SH-SY5Y (cell line): ENCODE data around the gene MNX1.

Experiments
- GATA2 ChIP-seq: IDR thresholded peaks from 2 replicates; pipeline ENCODE4 v1.6.1; 2011; ENCODE audit warnings: mild to moderate bottlenecking, low read depth, low read length
- GATA3 ChIP-seq: IDR thresholded peaks from 2 replicates; pipeline ENCODE4 v1.6.1; 2011; ENCODE audit warnings: low read depth, mild to moderate bottlenecking, low read length, moderate library complexity

Gene MNX1

DNA sequence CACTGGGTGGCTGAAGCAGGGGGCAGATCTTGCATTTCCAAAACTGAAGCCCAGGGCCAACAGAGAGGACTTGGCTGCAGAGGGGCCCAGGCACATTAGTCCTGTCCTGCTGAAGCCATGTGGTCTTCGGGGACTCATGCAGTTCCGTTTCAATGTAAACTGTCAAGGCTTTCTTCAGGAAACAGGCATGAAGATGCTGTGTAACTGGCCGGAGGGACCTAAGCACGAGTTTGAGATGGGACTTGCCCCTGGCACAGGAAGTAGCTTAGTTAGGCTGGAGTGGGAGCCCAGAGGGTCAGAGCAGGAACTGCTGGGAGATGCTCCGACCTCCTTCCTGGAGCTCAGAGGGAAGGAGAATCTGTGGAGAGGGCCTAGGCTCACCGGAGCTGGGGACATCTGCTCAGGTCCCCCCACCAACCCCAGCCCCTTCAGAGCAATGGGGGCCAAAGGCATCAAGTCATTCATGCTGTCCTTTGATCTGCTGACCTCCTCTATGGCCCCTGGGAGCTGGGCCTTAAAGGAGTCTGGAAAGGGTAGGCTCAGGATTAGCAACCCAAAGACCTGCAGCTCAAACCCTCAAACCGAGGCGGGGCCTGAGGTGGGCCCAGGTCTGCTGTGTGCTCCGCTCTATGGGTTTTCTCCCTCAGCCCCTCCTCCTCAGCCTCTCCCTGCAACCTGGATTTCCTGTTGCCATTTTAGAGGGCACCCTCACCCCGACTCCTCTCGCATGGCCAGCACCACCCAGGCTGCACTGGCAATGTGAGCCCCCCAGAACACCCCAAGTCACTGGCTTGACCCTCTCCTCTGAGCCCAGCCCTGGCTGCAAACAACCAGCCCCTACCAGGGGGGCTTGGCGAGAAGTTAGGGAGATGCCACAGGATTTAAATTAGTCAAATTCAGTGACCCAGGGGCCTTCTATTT is 4.4 kb upstream of the MNX1 start:
- TF ChIP-seq GATA2 (no peak), GATA3 (no peak)

DNA sequence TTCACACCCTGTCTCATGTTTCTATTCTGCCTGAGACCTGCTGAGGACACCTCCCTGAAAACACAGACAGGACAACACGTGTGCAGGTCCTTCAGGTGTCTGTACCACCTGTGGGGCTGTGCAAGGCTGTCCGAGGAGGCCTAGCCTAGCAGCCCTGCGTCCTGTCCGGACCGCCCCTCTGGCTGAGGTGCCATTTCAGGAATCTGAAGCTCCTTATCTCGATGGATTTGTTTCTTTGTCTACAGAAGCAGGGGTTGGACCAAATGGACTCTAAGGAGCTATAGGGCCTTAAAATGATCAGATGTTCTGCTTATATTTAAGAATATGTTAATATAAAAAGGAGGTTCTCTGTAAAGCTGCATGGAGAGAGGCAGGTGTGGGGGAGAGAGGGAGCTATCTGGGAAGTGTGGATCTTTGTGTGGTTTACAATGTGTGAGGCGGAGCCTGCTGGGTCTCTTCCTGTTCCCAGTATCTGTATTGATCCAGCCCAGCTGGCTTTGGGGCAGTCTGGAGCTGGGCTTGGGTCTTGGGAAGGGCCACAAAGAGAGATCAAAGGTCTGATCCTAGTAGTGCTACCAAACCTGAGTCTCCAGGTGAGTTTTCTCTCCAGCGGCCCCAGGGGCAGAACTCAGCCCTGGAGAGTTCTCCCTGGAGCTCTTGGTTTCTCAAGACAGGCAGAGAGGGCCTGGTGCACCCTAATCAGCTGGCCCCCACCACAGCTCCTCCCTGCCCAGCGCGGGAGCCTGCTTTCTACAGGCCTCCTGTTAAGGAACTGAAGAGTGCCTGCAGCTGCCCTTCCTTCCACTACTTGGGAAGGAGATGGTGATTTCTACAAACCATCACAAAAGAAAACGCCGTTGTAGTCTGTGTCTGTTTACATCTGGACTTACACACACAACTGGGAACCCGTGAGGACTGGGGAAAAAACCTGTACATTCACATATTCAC is 3.4 kb upstream of the MNX1 start:
- TF ChIP-seq GATA2 (no peak), GATA3 (no peak)

DNA sequence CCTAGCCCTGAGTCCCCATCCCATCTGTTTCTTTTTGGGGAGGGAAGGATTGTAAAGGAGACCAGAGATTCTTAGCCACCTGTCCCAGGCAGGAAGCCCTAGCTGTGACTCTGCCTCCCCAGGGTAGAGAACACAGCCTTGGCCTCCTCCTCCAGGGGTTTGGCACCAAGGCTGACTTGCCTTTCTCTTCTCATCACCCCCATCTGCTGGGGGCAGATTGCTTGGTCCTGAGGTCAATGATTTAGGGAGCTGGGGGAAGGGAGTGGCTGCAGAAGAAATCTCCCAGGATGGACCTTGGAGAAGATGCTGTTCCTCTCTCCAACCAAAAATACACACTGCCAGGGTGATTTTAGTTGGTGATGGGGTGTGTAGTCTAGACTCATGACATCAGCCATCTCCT is 2.6 kb upstream of the MNX1 start:
- TF ChIP-seq GATA3 = no peak
- no peak for TF ChIP-seq GATA2

DNA sequence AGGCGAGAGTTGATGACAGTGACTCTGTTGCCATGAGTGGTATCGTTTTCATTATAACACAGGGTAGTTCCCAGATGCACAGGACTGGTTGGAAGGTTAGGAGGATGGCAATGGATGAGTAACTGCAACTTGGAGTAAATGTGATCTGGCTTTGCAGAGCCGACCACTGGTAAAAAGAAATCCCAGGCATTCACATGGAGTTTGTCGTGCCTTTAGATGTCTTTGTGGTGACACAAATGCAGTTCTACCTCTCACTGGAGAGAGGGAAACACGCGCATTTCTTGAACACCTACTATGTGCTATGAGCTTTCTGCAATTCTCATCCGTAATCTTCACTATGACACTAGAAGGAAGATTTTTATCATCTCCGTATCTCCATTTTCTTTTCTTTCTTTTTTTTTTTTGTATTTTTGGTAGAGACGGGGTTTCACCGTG is 1.7 kb upstream of the MNX1 start:
- no peak for TF ChIP-seq GATA2
- no peak for TF ChIP-seq GATA3

DNA sequence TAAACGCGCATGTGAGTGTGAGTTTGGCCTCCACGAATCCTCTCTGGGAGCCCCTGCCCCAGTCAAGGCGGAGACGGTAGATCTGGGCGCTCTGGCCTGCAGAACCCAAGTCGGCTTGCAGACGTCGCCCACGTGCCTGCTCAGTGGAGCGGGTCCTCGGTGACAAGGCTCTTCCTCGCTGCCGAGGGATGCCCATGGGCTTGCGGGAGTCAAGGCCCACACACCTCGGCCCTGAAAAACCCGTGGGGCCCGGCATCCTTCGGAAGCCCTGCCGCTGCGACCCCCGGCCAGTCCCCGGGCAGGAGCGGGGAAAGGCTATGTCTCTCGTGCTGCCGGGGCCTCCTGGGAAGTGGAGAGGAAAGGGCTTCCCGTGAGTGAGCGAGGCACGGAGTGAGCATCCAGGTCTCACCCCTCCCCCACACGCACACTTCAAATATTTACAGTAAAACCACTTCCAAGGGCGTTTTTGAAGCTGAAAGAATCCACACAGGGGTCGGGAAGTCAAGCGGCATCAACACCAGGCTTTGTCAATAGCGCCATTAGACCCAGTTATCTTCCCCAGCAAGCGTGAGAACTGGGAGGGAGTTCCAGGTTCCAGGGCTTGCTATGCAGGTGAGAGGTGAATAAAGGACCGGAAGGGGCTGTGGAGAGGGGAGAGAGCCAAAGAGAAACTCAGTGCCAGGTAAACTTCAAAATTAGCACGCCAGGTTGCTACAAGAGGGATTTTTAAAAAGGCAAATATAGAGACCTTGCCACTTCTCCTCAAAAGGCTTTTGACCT is 1.1 kb upstream of the MNX1 start:
- TF ChIP-seq GATA3 = no peak
- no peak for TF ChIP-seq GATA2

DNA sequence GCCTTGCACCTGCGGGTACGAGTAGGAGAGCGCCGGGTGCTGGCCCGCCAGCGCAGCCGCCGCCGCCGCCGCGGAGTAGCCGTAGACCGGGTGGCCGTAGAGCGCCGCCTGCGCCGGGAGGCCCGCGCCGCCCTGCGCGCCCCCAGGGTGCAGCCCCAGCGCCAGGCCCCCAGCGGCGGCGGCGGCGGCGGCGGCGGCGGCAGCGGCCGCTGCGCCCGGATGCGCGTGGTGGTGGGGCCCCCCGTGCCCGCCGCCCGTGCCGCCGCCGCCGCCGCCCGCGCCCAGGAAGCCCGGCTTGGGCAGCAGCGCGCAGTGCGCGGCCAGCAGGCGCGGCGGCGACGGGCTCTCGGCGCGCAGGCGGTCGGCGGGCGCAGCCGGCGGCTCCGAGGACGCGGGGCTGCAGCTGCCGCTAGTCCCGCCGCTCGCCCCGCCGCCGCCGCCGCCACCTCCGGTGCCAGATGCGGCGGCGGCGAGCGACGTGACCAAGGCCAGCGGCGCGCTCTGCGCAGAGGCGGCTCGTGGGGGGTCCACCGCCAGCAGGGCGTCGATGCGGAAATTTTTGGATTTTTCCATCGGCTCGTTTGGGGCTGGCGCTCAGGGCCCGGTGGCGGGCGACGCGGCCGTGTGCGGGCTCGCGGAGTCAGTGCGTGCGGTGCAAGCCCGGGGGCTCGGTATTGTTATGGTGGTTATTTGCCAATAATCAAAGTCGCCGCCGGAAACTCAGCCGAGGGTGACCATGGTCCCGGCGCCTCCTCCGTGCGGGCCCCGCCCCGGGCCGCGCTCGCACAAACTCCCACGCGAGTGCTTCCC is 480 bp downstream of the MNX1 start:
- TF ChIP-seq GATA2 = no peak
- TF ChIP-seq GATA3 = no peak

DNA sequence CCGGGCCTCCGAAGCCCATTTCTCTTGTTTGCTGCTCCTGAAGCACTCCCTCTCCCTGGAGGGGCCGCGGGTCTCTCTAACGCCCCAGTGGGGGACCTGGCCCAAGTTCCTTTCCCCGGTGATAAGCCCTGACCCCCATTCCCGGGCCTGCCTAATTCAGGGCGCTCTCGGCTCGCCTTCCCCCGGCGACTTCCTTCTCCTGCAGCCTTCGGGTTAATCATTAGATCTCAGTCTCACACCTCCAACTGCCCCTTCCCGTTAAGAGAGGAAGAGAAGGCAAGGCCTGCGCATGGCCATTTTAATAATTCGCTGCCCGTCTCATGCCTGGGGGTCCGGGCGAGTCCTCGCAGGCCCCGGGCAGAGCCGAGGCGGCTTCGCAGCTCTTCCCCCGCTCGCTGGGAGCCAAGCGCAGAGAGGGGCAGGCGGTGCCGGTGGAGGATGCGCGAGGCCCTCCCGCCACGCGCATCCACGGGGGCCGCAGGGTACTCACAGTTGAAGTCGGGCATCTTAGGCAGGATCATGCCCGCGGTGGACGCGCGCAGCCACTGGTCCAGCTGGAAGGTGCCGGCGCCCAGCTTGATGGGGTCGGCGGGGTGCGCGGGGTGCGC is 1.2 kb downstream of the MNX1 start:
- TF ChIP-seq GATA2 (no peak), GATA3 (no peak)

DNA sequence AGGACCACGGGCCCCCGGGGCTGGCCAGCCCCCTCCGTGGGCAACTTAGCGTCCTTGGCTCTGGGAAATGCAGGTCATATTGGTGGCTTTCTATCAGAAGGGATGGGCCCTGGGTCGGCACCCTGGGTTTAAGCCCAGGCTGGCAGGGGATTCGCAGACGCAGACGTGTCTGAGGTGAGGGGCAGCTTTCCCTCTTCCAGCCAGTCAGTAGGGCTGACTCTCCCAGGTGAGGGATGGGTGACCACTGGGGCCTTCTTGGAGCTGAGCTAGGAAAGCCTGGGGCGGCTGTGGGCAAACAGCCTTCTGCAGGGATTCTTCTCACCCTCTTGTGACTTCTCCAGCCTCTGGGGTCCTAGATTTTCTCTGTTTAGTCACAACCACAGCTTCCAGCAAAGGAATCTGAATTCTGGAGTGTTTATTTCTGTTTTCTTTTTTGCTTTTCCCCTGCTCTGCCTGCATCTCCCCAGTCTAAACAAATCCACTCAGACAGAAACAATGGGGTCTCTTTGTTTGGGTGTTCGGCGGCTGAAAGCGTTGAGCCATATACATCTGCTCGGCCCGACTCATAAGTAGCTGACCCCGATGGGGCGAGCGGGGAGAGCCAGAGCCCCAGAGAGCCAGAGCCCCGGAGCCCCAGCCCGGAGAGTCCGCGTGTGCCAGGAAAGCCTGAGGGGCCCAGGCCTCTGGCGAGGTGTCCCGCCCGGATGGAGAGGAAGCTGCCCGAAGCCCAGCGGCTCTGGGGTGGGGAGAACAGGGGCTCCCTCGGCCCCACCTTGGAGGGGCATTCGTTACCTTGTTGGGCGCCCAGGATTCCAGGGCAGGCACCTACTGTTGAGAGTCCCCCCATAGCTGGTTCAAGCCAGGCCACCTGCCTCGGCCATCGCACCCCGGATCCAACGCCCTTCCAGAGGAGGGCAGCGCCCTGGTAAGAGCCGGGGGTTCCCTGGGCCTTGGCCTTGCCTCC is 2.0 kb downstream of the MNX1 start:
- TF ChIP-seq GATA2 = no peak
- no peak for TF ChIP-seq GATA3

DNA sequence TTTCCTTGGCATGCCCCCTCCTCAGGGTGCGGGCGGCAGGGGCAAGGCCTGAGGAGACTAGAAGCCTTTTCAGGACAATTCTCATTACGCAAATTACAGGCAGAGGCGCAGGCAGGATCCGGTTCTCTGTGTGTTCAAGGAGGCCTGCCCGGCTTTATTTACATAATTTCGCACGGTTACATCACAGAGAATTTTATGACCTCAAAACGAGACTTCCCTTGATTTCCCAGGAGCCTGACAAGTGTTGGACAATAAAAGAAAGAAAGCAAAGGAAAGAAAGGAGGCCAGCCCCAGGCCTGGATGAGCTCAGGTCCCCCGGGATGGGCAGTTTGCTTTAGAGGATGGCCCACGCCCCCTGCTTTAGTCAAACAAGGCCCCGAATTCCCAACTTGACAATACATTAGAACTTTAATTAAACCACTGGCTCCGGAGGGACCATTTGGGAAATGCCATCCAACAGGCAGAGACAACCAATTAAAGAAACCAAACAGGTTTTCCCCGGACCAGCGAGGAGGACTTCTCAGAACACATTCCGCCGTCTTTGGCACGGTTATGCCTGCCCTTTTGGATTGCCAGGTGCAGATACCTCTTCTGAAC is 2.9 kb downstream of the MNX1 start:
- TF ChIP-seq GATA2 (no peak), GATA3 (no peak)

DNA sequence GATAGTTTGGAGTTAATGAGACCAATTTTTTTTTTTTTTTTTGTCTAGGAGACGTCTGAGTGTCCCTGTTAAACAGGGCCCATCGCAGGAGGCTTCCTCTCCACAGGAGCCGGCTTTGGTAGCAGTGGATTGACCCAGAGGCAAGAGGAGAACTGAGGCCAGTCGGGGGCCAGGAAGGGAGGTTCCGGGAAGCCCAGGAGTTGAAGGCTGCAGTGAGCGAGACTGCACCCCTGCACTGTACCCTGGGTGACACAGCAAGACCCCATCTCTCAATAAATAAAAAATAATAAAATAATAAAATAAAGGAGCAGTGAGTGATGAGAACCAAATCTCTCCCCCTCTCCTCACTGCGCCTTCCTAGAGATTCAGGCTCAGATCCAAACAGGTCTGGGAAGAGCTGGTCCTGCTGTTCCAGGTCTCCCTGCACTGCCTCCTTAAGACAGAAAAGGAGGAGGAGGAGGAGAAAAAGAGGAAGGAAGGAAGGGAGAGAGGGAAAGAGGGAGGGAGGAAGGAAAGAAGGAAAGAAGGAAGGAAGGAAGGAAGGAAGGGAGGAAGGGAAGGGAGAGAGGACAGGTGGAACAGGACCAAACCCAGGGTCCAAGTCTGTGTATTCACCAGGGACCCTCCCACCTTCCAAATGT is 3.5 kb downstream of the MNX1 start:
- TF ChIP-seq GATA3 = no peak
- TF ChIP-seq GATA2 = no peak
